Activated CD4-positive, alpha-beta T cell treated with anti-CD3 and anti-CD28 coated beads, Interleukin-2, amount 50 U/mL, for 4 hours (primary cell): ENCODE measurements around the gene GOLGA6L10.

Experiments used
- DNase-seq, 2 experiments: peaks; one replicate each; pipeline ENCODE4 v3.0.0-alpha.2; 2020

The GOLGA6L10 gene

DNA sequence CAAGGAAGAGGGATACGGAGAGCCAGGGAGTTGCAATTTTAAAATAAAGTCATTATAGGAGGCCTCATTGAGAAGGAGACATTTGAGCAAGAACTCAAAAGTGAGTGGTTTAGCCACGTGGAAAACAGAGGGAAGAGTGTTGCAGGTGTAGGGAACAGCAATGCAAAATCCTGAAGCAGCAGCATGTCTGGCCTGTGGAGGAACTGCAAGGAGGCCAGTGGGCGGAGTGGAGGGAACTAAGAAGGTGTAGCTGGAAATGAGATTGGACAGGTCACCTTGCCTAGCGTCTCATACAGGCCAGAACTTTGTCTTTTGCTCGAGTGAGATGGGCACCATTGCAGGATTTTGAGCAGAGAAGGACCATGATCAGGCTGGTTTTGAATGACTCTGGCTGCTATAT lies 51.7 kb downstream of the GOLGA6L10 start:
- no peak for DNase-seq

DNA sequence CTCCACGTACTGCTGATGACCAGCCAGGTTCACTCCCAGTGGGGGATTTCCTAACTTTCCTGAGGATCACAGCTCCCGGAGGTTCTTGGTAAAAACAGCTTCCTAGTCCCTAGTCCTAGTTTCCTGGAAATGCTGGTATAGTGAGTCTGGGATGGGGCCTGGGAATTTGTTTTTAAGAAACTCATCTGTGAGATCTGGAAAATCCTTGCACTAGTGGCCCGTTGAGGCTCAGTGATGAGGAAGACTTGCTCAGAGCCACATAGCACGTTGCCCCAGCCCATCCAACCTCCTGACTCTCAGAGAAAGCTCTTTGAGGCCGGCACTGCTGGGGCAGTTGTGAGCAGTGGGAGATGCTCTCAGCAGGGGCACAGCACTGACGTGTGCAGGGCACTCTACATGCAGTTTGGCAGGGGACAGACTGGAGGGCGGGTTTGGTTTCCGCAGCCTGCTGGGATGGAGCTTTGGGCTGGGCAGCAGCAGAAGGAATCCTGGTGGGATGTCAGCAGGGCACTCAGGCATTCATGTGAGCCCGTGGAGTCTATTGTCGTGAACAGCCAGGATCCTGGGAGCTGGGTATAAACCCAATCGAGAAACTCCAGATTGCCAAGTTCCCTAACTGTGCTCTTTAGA lies 55.1 kb downstream of the GOLGA6L10 start:
- no peak for DNase-seq

DNA sequence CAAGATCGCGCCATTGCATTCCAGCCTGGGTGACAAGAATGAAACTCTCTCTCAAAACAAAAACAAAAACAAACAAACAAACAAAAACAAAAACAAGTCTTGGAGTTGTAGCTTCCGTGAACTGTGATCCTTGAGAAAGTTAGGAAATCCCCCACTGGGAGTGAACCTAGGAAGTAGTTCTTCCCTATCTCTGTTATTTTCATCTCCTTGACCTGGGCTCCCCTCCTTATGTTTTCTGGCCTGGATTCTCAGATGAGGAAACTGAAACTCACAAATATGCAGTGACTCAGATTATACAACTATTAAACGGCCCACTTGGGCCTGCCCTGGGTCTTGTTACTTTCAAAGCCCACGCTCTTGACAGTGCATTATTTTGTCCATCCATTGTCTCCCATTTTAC lies 57.0 kb downstream of the GOLGA6L10 start:
- no peak for DNase-seq
